ENCODE data around the gene TLR7. TPM values are rescaled to one million over a fixed set of nuclear protein-coding genes. Genes with fewer than 3 reads are reported as not detected.

Gene TLR7
- total RNA-seq, 2 donors from 2014 or later = 0.05 to 0.23 TPM

- no peak overlapping the region for H3K4me3 Mint-ChIP-seq
- peaks cover 30% of the 10 kb centered on the region for H3K27me3 Mint-ChIP-seq (ENCODE audit: low read depth)
- H3K4me1 Mint-ChIP-seq (ENCODE audit: low read depth) = peaks cover 38% of the 10 kb centered on the region
- no peaks in the 10 kb centered on the region for H3K9me3 Mint-ChIP-seq
- DNase-seq (peak; percentile 48), ATAC-seq (replicated peaks in 1 of 2) (peak; percentile 51 to 53)
- no peaks in the 10 kb centered on the region for H3K36me3 Mint-ChIP-seq (ENCODE audit: insufficient read depth in 2 of 2)
- H3K27ac Mint-ChIP-seq = no peak overlapping the region
Measured at GRCh38 chrX:12894074-12895030, 27.5 kb downstream of the TLR7 start.

GRCh38 chrX:12895866-12896265 lies 29.0 kb downstream of the TLR7 start:
- H3K4me3 Mint-ChIP-seq = no peak overlapping the region
- no peaks in the 10 kb centered on the region for H3K9me3 Mint-ChIP-seq
- H3K4me1 Mint-ChIP-seq (ENCODE audit: low read depth) = peaks cover 26% of the 10 kb centered on the region

GRCh38 chrX:12896935-12897334 lies 30.1 kb downstream of the TLR7 start:
- Mint-ChIP-seq H3K27me3 (ENCODE audit: low read depth) (peaks cover 47% of the 10 kb centered on the region), H3K36me3 (ENCODE audit: insufficient read depth in 2 of 2) (no peaks in the 10 kb centered on the region), H3K4me3 (no peak overlapping the region), H3K4me1 (ENCODE audit: low read depth) (peaks cover 15% of the 10 kb centered on the region), H3K9me3 (no peaks in the 10 kb centered on the region), H3K27ac (no peak overlapping the region)
- DNase-seq (no peak), ATAC-seq (replicated peaks in 1 of 2) (no peak)

More at GRCh38 chrX:12895866-12896265, 29.0 kb downstream of the TLR7 start:
- no peak overlapping the region for H3K27ac Mint-ChIP-seq
- peaks cover 43% of the 10 kb centered on the region for H3K27me3 Mint-ChIP-seq (ENCODE audit: low read depth)
- DNase-seq (no peak), ATAC-seq (replicated peaks in 1 of 2) (no peak)
- no peaks in the 10 kb centered on the region for H3K36me3 Mint-ChIP-seq (ENCODE audit: insufficient read depth in 2 of 2)

GRCh38 chrX:12898073-12898472 lies 31.2 kb downstream of the TLR7 start:
- Mint-ChIP-seq H3K9me3 (no peaks in the 10 kb centered on the region), H3K4me1 (ENCODE audit: low read depth) (peaks cover 7% of the 10 kb centered on the region), H3K36me3 (ENCODE audit: insufficient read depth in 2 of 2) (no peaks in the 10 kb centered on the region), H3K27me3 (ENCODE audit: low read depth) (peaks cover 52% of the 10 kb centered on the region), H3K4me3 (no peak overlapping the region), H3K27ac (no peak overlapping the region)
- ATAC-seq (replicated peaks in 1 of 2) = peak; percentile 73 to 74
- peak in 1 of 2 donors; percentile 20 for DNase-seq

GRCh38 chrX:12899506-12899905 lies 32.6 kb downstream of the TLR7 start:
- no peak for DNase-seq
- Mint-ChIP-seq H3K4me3 (no peak overlapping the region), H3K27ac (no peak overlapping the region), H3K4me1 (ENCODE audit: low read depth) (peaks cover 7% of the 10 kb centered on the region), H3K36me3 (ENCODE audit: insufficient read depth in 2 of 2) (no peaks in the 10 kb centered on the region), H3K27me3 (ENCODE audit: low read depth) (peaks cover 49% of the 10 kb centered on the region), H3K9me3 (no peaks in the 10 kb centered on the region)
- no peak for ATAC-seq (replicated peaks in 1 of 2)

- Mint-ChIP-seq H3K4me1 (ENCODE audit: low read depth) (peaks cover 7% of the 10 kb centered on the region), H3K27ac (no peak overlapping the region), H3K4me3 (no peak overlapping the region), H3K36me3 (ENCODE audit: insufficient read depth in 2 of 2) (no peaks in the 10 kb centered on the region), H3K9me3 (no peaks in the 10 kb centered on the region), H3K27me3 (ENCODE audit: low read depth) (peaks cover 45% of the 10 kb centered on the region)
- ATAC-seq (replicated peaks in 1 of 2) = no peak
- peak; percentile 58 to 65 for DNase-seq
Measured at GRCh38 chrX:12901486-12901885, 34.6 kb downstream of the TLR7 start.

GRCh38 chrX:12903646-12904045 lies 36.8 kb downstream of the TLR7 start:
- Mint-ChIP-seq H3K27ac (no peak overlapping the region), H3K36me3 (ENCODE audit: insufficient read depth in 2 of 2) (no peaks in the 10 kb centered on the region), H3K9me3 (no peaks in the 10 kb centered on the region), H3K4me1 (ENCODE audit: low read depth) (no peaks in the 10 kb centered on the region), H3K4me3 (no peak overlapping the region), H3K27me3 (ENCODE audit: low read depth) (peaks cover 30% of the 10 kb centered on the region)
- ATAC-seq (replicated peaks in 1 of 2) = no peak
- DNase-seq = no peak

GRCh38 chrX:12906046-12906761 lies 39.3 kb downstream of the TLR7 start, which contains the start of gene TLR8:
TSS of gene TLR8 (plus strand) at chrX:12906620. CDS start at chrX:12906707, 87 bp downstream.
- Mint-ChIP-seq H3K9me3 (no peaks in the 10 kb centered on the region), H3K27ac (no peak within 1 kb of the TSS), H3K27me3 (ENCODE audit: low read depth) (peaks cover 29% of the 10 kb centered on the region), H3K4me1 (ENCODE audit: low read depth) (peaks cover 10% of the 10 kb centered on the region), H3K36me3 (ENCODE audit: insufficient read depth in 2 of 2) (no peaks in the 10 kb centered on the region), H3K4me3 (no peak within 1 kb of the TSS)
- DNase-seq (no peak), ATAC-seq (replicated peaks in 1 of 2) (no peak)

- Mint-ChIP-seq H3K4me1 (ENCODE audit: low read depth) (peaks cover 18% of the 10 kb centered on the region), H3K9me3 (no peaks in the 10 kb centered on the region), H3K36me3 (ENCODE audit: insufficient read depth in 2 of 2) (no peaks in the 10 kb centered on the region), H3K4me3 (peak overlapping the region in 1 of 2 donors; percentile 23), H3K27ac (no peak overlapping the region), H3K27me3 (ENCODE audit: low read depth) (peaks cover 28% of the 10 kb centered on the region)
- peak; percentile 62 to 64 for ATAC-seq (replicated peaks in 1 of 2)
- no peak for DNase-seq
Measured at GRCh38 chrX:12910423-12911121, 43.7 kb downstream of the TLR7 start.

- Mint-ChIP-seq H3K36me3 (ENCODE audit: insufficient read depth in 2 of 2) (no peaks in the 10 kb centered on the region), H3K9me3 (no peaks in the 10 kb centered on the region), H3K4me1 (ENCODE audit: low read depth) (peaks cover 18% of the 10 kb centered on the region), H3K27me3 (ENCODE audit: low read depth) (peaks cover 28% of the 10 kb centered on the region), H3K27ac (no peak overlapping the region), H3K4me3 (peak overlapping the region in 1 of 2 donors; percentile 23)
- peak in 1 of 2 donors; percentile 11 for ATAC-seq (replicated peaks in 1 of 2)
- DNase-seq = no peak
Measured at GRCh38 chrX:12911122-12911470, 44.2 kb downstream of the TLR7 start.

GRCh38 chrX:12912791-12913482 lies 46.1 kb downstream of the TLR7 start:
- H3K36me3 Mint-ChIP-seq (ENCODE audit: insufficient read depth in 2 of 2) = no peaks in the 10 kb centered on the region
- H3K27ac Mint-ChIP-seq = no peak overlapping the region
- no peak overlapping the region for H3K4me3 Mint-ChIP-seq
- no peak for DNase-seq
- H3K27me3 Mint-ChIP-seq (ENCODE audit: low read depth) = peaks cover 28% of the 10 kb centered on the region
- no peak for ATAC-seq (replicated peaks in 1 of 2)
- H3K9me3 Mint-ChIP-seq = no peaks in the 10 kb centered on the region
- peaks cover 18% of the 10 kb centered on the region for H3K4me1 Mint-ChIP-seq (ENCODE audit: low read depth)

- no peak overlapping the region for H3K4me3 Mint-ChIP-seq
- H3K27me3 Mint-ChIP-seq (ENCODE audit: low read depth) = peaks cover 39% of the 10 kb centered on the region
- H3K9me3 Mint-ChIP-seq = no peaks in the 10 kb centered on the region
- no peaks in the 10 kb centered on the region for H3K36me3 Mint-ChIP-seq (ENCODE audit: insufficient read depth in 2 of 2)
- ATAC-seq (replicated peaks in 1 of 2) (no peak), DNase-seq (no peak)
- H3K27ac Mint-ChIP-seq = no peak overlapping the region
- no peaks in the 10 kb centered on the region for H3K4me1 Mint-ChIP-seq (ENCODE audit: low read depth)
Measured at GRCh38 chrX:12917753-12918152, 50.9 kb downstream of the TLR7 start.
